HG02678 (cell line): ENCODE data around the gene HLA-DOA.

ENCODE experiments used
- ATAC-seq: cut with Tn5 transposase; IDR thresholded peaks from one replicate; pipeline ENCODE4 v1.9.1; 2021; ENCODE audit warnings: mild to moderate bottlenecking, moderate library complexity; ENCODE audit not compliant: unreplicated experiment

HLA-DOA gene

GRCh38 chr6:32980488-32981038 is 28.8 kb downstream of the HLA-DOA start:
- no peak for ATAC-seq

- ATAC-seq, result no peak
Observed at GRCh38 chr6:32979720-32980487, 29.5 kb downstream of the HLA-DOA start.

- no peak for ATAC-seq
Observed at GRCh38 chr6:32977953-32978324, 31.5 kb downstream of the HLA-DOA start.

GRCh38 chr6:32977272-32977952 is 32.0 kb downstream of the HLA-DOA start:
- no peak for ATAC-seq

- no peak for ATAC-seq
Observed at GRCh38 chr6:32976334-32977069, 32.9 kb downstream of the HLA-DOA start.

GRCh38 chr6:32975886-32976285 is 33.5 kb downstream of the HLA-DOA start:
- no peak for ATAC-seq

GRCh38 chr6:32974541-32975308 is 34.7 kb downstream of the HLA-DOA start:
- ATAC-seq, result no peak

GRCh38 chr6:32974016-32974333 is 35.4 kb downstream of the HLA-DOA start:
- no peak for ATAC-seq

- ATAC-seq, result no peak
Observed at GRCh38 chr6:32973144-32974015, 36.0 kb downstream of the HLA-DOA start.

- ATAC-seq, result no peak
Observed at GRCh38 chr6:32972353-32973143, 36.8 kb downstream of the HLA-DOA start.

GRCh38 chr6:32971581-32972352 is 37.6 kb downstream of the HLA-DOA start:
- ATAC-seq, result peak; percentile 54

GRCh38 chr6:32971242-32971580 is 38.2 kb downstream of the HLA-DOA start:
- no peak for ATAC-seq

GRCh38 chr6:32970413-32971241 is 38.8 kb downstream of the HLA-DOA start:
- no peak for ATAC-seq

- ATAC-seq, result no peak
Observed at GRCh38 chr6:32969685-32970412, 39.5 kb downstream of the HLA-DOA start.

GRCh38 chr6:32968867-32969684 is 40.3 kb downstream of the HLA-DOA start:
- no peak for ATAC-seq
